Measurements from ENCODE around the gene ROPN1B. TPM values are rescaled to one million over a fixed set of nuclear protein-coding genes. Genes with fewer than 3 reads are reported as not detected.
A peak's percentile ranks its signal among the peaks of the same experiment; 100 is the strongest.
"Not testable (repeated sequence)": the region's sequence is repeated elsewhere in the genome, so short reads cannot be mapped to it uniquely, and the experiment has no call there.

ROPN1B gene
- total RNA-seq, 1 experiment from 2014 or later: 41.5 TPM

DNA sequence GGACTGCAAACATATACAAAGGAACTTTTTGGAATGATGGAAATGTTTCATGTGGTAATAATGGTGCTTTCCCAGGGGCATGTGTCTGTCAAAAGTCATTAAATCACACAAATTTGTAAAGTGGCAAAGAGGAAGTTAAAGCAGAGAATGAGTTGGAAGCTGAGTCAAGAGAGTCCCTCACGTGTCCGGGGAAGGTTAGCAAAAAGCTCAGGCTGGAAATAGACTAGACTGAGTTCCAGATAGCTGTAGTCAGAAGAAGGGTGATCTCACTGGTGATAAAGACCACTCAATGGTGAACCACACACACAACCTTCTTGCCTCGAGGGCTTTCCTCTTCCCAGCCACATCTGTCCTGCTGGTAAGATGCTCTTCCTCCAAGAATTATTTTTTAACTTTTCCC, 20.1 kb upstream of the ROPN1B start:
- DNase-seq (ENCODE audit: low read depth, low spot score); in situ Hi-C loops (cut with HindIII; ENCODE audit: low pct_unique_long_range_greater_than_20kb, low sequenced_read_pairs): not testable (repeated sequence)

GRCh38 chr3:125951176-125951575, 17.8 kb upstream of the ROPN1B start:
- in situ Hi-C loops (cut with HindIII; ENCODE audit: low pct_unique_long_range_greater_than_20kb, low sequenced_read_pairs); DNase-seq (ENCODE audit: low read depth, low spot score): not testable (repeated sequence)

DNA sequence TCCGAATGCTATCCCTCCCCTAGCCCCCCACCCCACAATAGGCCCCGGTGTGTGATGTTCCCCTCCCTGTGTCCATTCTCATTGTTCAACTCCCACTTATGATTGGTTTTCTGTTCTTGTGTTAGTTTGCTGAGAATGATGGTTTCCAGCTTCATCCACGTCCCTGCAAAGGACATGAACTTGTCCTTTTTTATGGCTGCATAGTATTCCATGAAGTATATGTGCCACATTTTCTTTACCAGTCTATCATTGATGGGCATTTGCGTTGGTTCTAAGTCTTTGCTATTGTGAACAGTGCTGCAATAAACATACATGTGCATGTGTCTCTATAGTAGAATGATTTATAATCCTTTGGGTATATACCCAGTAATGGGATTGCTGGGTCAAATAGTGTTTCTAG, 12.0 kb upstream of the ROPN1B start:
- DNase-seq (ENCODE audit: low read depth, low spot score); in situ Hi-C loops (cut with HindIII; ENCODE audit: low pct_unique_long_range_greater_than_20kb, low sequenced_read_pairs): not testable (repeated sequence)

DNA sequence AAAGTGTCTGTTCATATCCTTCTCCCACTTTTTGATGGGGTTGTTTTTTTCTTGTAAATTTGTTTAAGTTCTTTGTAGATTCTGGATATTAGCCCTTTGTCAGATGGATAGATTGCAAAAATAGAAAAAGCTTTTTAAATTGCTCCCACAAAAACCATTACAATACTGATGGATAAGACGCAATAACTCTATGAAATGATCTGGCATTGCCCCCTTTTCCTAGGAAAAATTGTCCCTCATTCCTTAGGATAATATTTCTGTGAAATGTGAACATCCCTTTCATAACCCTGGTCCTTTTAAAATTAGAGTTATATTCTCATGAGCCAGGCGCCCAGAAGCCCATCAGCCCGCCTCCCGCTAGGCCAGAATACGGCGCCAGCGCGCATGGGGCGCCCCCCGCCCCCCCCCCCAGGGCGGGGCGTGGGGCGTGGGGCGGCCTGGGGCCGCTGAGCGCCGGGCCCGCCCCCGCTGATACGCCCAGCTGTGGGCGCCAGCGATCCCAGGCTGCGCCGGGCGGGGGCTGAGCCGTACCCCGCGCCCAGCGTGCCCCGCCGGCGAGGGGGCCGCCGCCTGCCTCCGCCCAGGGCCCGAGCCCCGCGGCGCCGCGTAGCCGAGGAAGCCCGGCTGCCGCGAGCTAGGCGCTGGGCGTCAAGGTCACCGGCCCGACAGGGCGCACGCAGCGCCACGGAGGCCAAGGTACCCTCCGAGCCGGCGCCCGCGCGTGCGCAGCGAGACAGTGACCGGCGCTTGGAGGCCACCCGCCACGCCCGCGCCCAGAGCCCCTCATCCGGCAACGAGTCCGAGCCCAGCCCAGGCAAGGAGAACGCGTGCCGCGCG, 11.1 kb upstream of the ROPN1B start:
- in situ Hi-C loops (cut with HindIII; ENCODE audit: low pct_unique_long_range_greater_than_20kb, low sequenced_read_pairs): no loop called here
- DNase-seq (ENCODE audit: low read depth, low spot score): no peak

DNA sequence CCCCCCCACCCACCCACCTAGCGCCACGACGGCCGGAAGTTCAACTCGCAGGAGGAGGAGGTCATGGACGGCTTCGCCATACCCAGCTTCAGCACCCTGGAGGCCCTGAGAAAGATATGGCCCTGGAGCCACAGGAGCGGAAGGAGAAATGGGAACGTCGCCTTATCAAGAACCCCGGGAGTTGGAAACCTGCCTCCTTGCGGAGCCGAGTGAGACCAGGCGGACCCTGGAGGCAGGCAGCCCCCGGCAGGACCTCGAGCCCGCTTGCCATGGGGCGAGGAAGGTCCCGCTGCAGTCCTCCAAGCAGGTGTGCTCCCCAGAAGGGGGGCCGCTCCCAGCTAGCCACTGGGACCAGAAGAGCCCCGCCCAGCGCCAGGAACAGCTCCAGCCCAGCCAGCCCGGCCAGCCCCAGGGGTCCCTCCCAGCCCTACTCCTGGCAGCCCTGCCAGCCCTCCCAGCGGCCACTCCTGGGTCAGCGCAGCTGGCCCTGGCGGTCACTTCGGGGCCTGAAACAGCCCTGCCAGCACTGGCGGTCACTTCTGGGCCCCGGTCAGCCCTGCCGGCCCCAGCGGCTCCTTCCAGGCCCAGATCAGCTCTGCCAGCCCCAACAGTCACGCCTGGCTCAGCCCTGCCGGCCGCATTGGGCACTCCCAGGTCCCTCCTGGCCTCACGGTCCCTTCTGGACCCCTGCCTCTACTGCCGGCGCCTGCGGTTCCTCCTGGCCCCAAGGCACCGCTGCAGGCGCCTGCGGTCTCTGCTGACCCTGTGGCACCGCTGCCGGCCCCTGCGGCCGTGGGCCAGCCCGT, 10.3 kb upstream of the ROPN1B start:
- in situ Hi-C loops (cut with HindIII; ENCODE audit: low pct_unique_long_range_greater_than_20kb, low sequenced_read_pairs): no loop called here

DNA sequence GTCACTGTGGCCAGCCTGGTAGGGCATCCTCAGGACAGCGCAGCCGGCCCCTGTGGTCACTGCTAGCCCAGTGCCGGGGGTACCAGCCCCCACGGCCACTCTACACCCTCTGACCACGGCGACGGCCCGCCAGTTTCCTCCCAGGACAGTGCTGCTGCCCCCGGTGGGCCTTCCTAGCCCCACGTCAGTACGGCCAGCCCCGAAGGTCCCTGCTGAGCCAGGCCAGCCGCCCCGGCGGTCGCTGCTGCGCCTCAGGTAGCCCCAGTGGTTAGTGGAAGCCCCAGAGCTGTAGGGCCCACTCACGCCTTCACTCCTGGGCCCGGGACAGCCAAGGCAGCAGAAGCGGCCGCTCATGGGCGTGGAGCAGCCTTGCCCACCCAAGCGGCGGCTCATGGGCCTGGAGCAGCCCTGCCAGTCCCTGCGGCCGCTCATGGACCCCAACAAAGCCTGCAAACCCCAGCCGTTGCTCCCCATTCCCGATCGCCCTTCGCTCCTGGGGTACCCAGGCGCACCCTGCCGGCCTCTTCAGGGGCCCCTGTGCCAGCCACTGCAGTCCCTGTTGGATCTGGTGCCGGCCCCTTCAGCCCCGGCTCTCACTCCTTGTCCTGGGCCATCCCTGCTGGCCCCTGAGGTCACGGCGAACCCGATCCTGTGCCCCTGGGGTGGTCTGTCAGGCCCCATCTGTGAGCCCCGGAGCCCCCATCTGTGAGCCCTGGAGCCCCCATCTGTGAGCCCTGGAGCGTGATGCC, 9.5 kb upstream of the ROPN1B start:
- no peak for DNase-seq (ENCODE audit: low read depth, low spot score)
- in situ Hi-C loops (cut with HindIII; ENCODE audit: low pct_unique_long_range_greater_than_20kb, low sequenced_read_pairs): no loop called here

More for the DNA sequence above, 10.3 kb upstream of the ROPN1B start:
- no peak for DNase-seq (ENCODE audit: low read depth, low spot score)

GRCh38 chr3:125960066-125960424, 8.9 kb upstream of the ROPN1B start:
- in situ Hi-C loops (cut with HindIII; ENCODE audit: low pct_unique_long_range_greater_than_20kb, low sequenced_read_pairs): no loop called here
- no peak for DNase-seq (ENCODE audit: low read depth, low spot score)

DNA sequence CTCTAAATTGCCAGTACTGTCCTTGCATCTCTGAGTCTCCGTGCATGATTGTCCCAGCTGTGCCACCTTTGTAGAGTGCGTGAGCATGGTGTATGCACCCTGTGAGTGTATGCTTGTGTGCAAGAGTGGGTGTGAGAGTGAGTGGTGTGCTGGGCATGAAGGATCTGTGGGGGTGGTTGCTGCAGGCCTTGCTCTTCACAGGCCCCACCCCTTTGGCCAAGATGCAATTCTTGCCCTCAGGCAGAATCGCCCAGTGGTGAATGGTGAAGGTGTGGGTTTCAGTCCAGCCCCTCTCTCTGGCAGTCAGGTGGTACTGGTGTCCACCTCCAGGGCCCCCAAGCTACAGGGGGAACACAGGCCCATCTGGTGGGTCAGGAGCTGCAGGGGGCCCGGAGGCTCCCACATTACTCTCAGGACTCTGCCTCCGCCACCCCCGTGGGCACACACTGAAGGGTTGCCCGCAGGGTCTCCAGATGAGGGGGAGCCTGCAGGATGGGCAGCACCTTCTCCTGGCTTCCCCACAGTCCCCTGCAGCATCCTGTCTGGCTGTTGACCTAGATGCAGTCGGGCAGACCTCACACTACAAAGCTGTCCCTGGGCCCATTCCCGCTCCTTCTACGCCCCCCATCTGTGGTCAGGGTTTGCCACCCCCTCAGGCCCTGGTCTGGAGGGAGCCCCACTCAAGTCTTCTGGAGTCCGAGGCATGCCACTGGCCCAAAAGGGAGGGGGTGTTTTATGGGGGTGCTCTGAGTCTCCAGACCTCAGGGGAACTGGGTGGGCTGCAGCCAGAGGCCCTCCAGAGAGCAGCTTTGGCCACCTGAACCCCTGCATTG, 8.3 kb upstream of the ROPN1B start:
- in situ Hi-C loops (cut with HindIII; ENCODE audit: low pct_unique_long_range_greater_than_20kb, low sequenced_read_pairs): no loop called here
- no peak for DNase-seq (ENCODE audit: low read depth, low spot score)

GRCh38 chr3:125961289-125961589, 7.7 kb upstream of the ROPN1B start:
- DNase-seq (ENCODE audit: low read depth, low spot score): no peak
- in situ Hi-C loops (cut with HindIII; ENCODE audit: low pct_unique_long_range_greater_than_20kb, low sequenced_read_pairs): no loop called here

DNA sequence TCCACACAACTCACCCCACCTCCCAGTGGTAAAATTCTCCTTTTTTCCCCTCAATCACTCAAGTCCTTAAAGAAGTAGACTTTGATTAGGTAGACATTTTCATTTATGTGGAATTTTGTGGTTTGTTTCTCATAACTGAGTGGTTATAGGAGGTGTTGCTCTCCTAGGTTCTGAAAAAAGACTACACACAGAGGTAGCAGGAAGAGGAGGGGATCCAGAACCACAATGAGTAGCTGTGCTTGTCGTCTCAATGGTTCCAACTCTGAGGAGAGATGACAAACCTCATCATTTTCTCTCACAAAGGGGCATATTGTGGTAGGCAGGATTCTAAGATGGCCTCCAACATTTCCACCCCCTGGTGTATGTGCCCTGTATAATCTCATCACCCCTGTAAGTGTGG, 5.1 kb upstream of the ROPN1B start:
- DNase-seq (ENCODE audit: low read depth, low spot score); in situ Hi-C loops (cut with HindIII; ENCODE audit: low pct_unique_long_range_greater_than_20kb, low sequenced_read_pairs): not testable (repeated sequence)

- in situ Hi-C loops (cut with HindIII; ENCODE audit: low pct_unique_long_range_greater_than_20kb, low sequenced_read_pairs): no loop called here
- DNase-seq (ENCODE audit: low read depth, low spot score): no peak
Measured at GRCh38 chr3:125965505-125965904, 3.5 kb upstream of the ROPN1B start.

- in situ Hi-C loops (cut with HindIII; ENCODE audit: low pct_unique_long_range_greater_than_20kb, low sequenced_read_pairs): no loop called here
Measured at GRCh38 chr3:125967156-125967555, 1.8 kb upstream of the ROPN1B start.

GRCh38 chr3:125968121-125968520, 857 bp upstream of the ROPN1B start:
- in situ Hi-C loops (cut with HindIII; ENCODE audit: low pct_unique_long_range_greater_than_20kb, low sequenced_read_pairs); DNase-seq (ENCODE audit: low read depth, low spot score): not testable (repeated sequence)

More at GRCh38 chr3:125967156-125967555, 1.8 kb upstream of the ROPN1B start:
- no peak for DNase-seq (ENCODE audit: low read depth, low spot score)

DNA sequence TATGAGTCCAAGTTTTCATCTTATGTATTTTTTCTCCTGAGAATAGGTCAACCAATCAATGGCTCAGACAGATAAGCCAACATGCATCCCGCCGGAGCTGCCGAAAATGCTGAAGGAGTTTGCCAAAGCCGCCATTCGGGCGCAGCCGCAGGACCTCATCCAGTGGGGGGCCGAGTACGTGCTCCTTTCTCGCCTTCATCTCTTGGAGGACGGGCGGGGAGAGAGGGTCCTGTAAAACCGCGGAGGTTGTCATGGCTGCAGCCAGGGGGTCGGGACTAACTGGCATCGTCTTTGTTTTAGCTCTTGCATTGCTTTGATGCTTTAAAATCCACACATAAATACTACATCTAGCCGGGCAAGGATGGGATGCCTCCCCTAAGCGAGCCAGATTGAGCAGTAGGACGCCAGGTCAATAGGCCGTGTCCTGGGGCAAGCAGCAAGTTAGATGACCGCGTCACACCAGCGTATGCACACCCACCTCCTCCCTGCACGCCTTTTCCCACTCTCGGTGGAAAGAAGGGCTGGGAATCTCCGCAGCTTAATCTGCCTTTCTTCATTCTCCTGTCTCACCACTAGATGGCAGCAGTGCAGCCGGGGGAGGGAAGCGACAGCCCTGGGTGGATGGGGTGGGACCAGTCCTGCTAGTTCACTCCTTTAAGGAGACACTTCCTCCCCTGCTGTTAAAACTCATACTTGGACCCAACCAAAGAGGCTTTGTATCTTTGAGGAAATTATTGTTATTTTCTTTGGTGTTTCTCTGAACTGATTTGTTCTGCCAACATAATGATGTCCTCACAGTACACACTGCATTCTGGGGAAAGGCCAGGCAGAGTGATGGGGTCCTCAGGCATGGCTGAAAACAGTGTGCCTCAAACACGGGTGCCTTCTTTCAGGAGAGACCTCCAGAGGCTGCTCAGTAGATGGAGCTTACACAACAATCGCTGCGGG, 3.3 kb downstream of the ROPN1B start:
- in situ Hi-C loops (cut with HindIII; ENCODE audit: low pct_unique_long_range_greater_than_20kb, low sequenced_read_pairs): not testable (repeated sequence)
- peak; percentile 69 for DNase-seq (ENCODE audit: low read depth, low spot score)

GRCh38 chr3:125975245-125976002, 6.4 kb downstream of the ROPN1B start:
- peak; percentile 97 for DNase-seq (ENCODE audit: low read depth, low spot score)
- in situ Hi-C loops (cut with HindIII; ENCODE audit: low pct_unique_long_range_greater_than_20kb, low sequenced_read_pairs): not testable (repeated sequence)

DNA sequence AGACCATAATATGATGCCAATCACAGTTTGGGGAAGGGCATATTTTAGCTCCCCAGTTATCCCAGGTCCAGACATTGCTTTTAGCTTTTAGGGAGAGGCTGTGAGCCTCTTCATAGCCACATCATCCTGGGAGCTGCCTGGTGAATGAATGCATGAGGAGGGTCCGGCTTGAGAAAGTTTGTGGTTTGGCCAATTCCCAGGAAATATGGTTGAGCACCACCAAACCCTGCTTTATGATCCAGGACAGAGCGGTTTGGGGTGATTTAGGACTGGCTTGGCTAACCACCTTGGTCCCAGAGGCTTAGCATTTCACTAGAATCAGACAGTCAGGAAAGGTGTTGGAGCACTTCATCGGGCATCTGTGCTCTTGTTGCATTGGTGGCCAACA, 7.0 kb downstream of the ROPN1B start:
- DNase-seq (ENCODE audit: low read depth, low spot score); in situ Hi-C loops (cut with HindIII; ENCODE audit: low pct_unique_long_range_greater_than_20kb, low sequenced_read_pairs): not testable (repeated sequence)

Measured in SK-MEL-5 (cell line).